Measurements from ENCODE around the gene VPS18. TPM values are rescaled to one million over a fixed set of nuclear protein-coding genes. Genes with fewer than 3 reads are reported as not detected.

The VPS18 gene
- total RNA-seq, 1 experiment from 2014 or later, result 23.8 TPM

- CTCF ChIA-PET, result interaction anchor here (0.6 to 1.5 kb wide), 4 partner anchors 11 to 450 kb away, joined by 3 to 13 read pairs (median 6); no protein-coding TSS in a partner anchor
- no peak overlapping the region for H3K27ac ChIP-seq (ENCODE audit: low read depth, low read length, poor library complexity, severe bottlenecking)
- intact Hi-C loops (cut with micrococcal nuclease; ENCODE audit: unreplicated experiment), result no loop called here
- no TSS peak for BruUV-seq (replicated peaks)
- peaks cover 65% of the 10 kb centered on the region for H3K27me3 ChIP-seq (replicated peaks; ENCODE audit: insufficient read depth, low read depth, low read length, poor library complexity)
- H3K4me1 ChIP-seq (ENCODE audit: insufficient read depth, low read length, poor library complexity, severe bottlenecking), result peaks cover 52% of the 10 kb centered on the region
- TF ChIP-seq EZH2 (IDR thresholded peaks at IDR 0.05; ENCODE audit: borderline replicate concordance, low read depth, low read length, poor library complexity, severe bottlenecking), result no peak
- TF ChIP-seq CTCF (conservative IDR thresholded peaks at IDR 0.05; ENCODE audit: low read depth, low read length), result no peak
- POLR2A ChIA-PET (ENCODE audit: low non-redundant PET), result no interaction called here
- DNase-seq (ENCODE audit: low spot score), result no peak
- peak overlapping the region; percentile 38 for H3K4me3 ChIP-seq (ENCODE audit: low read depth, low read length, poor library complexity, severe bottlenecking)
- H3K36me3 ChIP-seq (ENCODE audit: insufficient read depth, low read length, poor library complexity, severe bottlenecking), result no peaks in the 10 kb centered on the region
- no peaks in the 10 kb centered on the region for H3K9me3 ChIP-seq (ENCODE audit: low read depth, low read length, poor library complexity, severe bottlenecking)
These were observed 35.6 kb downstream of the VPS18 start for GRCh38 chr15:40929660-40930429.

GRCh38 chr15:40930430-40931299 is 36.4 kb downstream of the VPS18 start:
- Histone ChIP-seq H3K4me1 (ENCODE audit: insufficient read depth, low read length, poor library complexity, severe bottlenecking) (peaks cover 48% of the 10 kb centered on the region), H3K27ac (ENCODE audit: low read depth, low read length, poor library complexity, severe bottlenecking) (no peak overlapping the region), H3K4me3 (ENCODE audit: low read depth, low read length, poor library complexity, severe bottlenecking) (peak overlapping the region; percentile 38), H3K36me3 (ENCODE audit: insufficient read depth, low read length, poor library complexity, severe bottlenecking) (no peaks in the 10 kb centered on the region), H3K9me3 (ENCODE audit: low read depth, low read length, poor library complexity, severe bottlenecking) (no peaks in the 10 kb centered on the region), H3K27me3 (replicated peaks; ENCODE audit: insufficient read depth, low read depth, low read length, poor library complexity) (peaks cover 56% of the 10 kb centered on the region)
- TF ChIP-seq EZH2 (IDR thresholded peaks at IDR 0.05; ENCODE audit: borderline replicate concordance, low read depth, low read length, poor library complexity, severe bottlenecking) (peak; percentile 55), CTCF (conservative IDR thresholded peaks at IDR 0.05; ENCODE audit: low read depth, low read length) (peak; percentile 71)
- ChIA-PET CTCF (interaction anchor here (0.6 to 1.5 kb wide), 5 partner anchors 11 to 449 kb away, joined by 3 to 13 read pairs (median 4); no protein-coding TSS in a partner anchor), POLR2A (ENCODE audit: low non-redundant PET) (no interaction called here)
- intact Hi-C loops (cut with micrococcal nuclease; ENCODE audit: unreplicated experiment), result no loop called here
- no TSS peak for BruUV-seq (replicated peaks)
- DNase-seq (ENCODE audit: low spot score), result no peak

GRCh38 chr15:40931300-40932142 is 37.3 kb downstream of the VPS18 start:
- Histone ChIP-seq H3K4me3 (ENCODE audit: low read depth, low read length, poor library complexity, severe bottlenecking) (no peak overlapping the region), H3K27ac (ENCODE audit: low read depth, low read length, poor library complexity, severe bottlenecking) (no peak overlapping the region), H3K36me3 (ENCODE audit: insufficient read depth, low read length, poor library complexity, severe bottlenecking) (no peaks in the 10 kb centered on the region), H3K27me3 (replicated peaks; ENCODE audit: insufficient read depth, low read depth, low read length, poor library complexity) (peaks cover 49% of the 10 kb centered on the region), H3K9me3 (ENCODE audit: low read depth, low read length, poor library complexity, severe bottlenecking) (no peaks in the 10 kb centered on the region), H3K4me1 (ENCODE audit: insufficient read depth, low read length, poor library complexity, severe bottlenecking) (peaks cover 39% of the 10 kb centered on the region)
- intact Hi-C loops (cut with micrococcal nuclease; ENCODE audit: unreplicated experiment), result no loop called here
- CTCF ChIA-PET, result interaction anchor here (0.7 kb wide), 1 partner anchor 10 kb away, joined by 4 read pairs; no protein-coding TSS in a partner anchor
- TF ChIP-seq EZH2 (IDR thresholded peaks at IDR 0.05; ENCODE audit: borderline replicate concordance, low read depth, low read length, poor library complexity, severe bottlenecking) (no peak), CTCF (conservative IDR thresholded peaks at IDR 0.05; ENCODE audit: low read depth, low read length) (no peak)
- no TSS peak for BruUV-seq (replicated peaks)
- DNase-seq (ENCODE audit: low spot score), result no peak
- POLR2A ChIA-PET (ENCODE audit: low non-redundant PET), result no interaction called here

All from A673 (cell line).